Measurements from ENCODE around the gene RMND1.

RMND1 gene

DNA sequence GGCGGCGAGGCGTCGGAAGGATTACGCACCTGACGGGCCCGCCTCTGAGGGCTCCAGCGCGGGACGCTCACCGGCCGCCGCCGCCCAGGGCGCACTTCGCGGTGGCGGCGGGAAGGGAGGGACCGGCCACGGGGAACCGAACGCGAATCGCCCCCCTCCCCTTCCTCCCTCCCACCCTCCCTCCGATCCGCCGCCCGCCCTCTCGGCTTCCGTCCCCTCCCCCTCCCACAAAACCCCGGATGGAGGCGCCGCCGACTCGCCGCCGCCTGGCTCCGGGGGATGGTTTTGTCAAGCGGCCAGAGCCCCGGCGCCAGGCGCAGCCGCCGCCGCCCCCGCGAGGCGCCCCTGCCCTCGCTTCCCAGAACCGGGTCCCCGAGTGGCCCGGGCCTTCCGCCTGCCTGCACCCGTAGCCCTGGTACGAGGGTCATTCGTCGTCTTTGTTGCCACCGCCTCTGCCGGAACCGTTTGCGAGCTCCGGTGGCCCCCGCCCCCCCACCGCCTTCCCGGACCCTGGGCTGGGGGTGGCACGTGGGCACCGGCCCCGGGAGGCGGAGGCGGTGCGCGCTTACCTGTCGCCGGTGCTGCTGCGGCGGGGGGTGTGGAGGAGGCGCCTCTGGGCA is 61.0 kb downstream of the RMND1 start:
- peak overlapping the region; percentile 98 for H3K14ac ChIP-seq (ENCODE audit: low read length)
- H2AK5ac ChIP-seq (ENCODE audit: low read depth, low read length): peak overlapping the region; percentile 96
- H3K4me3 ChIP-seq (ENCODE audit: low read length in 2 of 2): peak overlapping the region; percentile 61 to 99
- H3K27me3 ChIP-seq (ENCODE audit: control insufficient read depth in 3 of 3, insufficient read depth in 3 of 3, low read depth in 1 of 3, low read length in 3 of 3): no peaks in the 10 kb centered on the region
- peak overlapping the region; percentile 82 for H4K91ac ChIP-seq (ENCODE audit: low read depth, low read length, poor library complexity)
- H4K8ac ChIP-seq (ENCODE audit: low read depth, low read length): peak overlapping the region; percentile 93
- H3K9ac ChIP-seq (ENCODE audit: low read depth, low read length, poor library complexity): peak overlapping the region; percentile 99
- H3K79me1 ChIP-seq (ENCODE audit: low read depth, low read length): peaks cover 3% of the 10 kb centered on the region
- peak overlapping the region; percentile 44 for H3K4ac ChIP-seq (ENCODE audit: low read length)
- no CpG with 5 or more reads among the region's 78 CpGs for WGBS, 2 donors (ENCODE audit: extremely low coverage in 2 of 2, insufficient read length in 2 of 2, insufficient replicate concordance in 1 of 2)
- peak; percentile 77 for DNase-seq (ENCODE audit: low spot score)
- peaks cover 2 to 56% of the 10 kb centered on the region in 2 donors for H3K36me3 ChIP-seq (replicated peaks in 1 of 2; ENCODE audit: control insufficient read depth in 2 of 2, insufficient read depth in 2 of 2, low read length in 2 of 2)
- H3K9me3 ChIP-seq (replicated peaks in 1 of 2; ENCODE audit: control insufficient read depth in 2 of 2, insufficient read depth in 1 of 2, low read depth in 1 of 2, low read length in 2 of 2): no peaks in the 10 kb centered on the region
- peak overlapping the region; percentile 52 for H2BK12ac ChIP-seq (ENCODE audit: low read length)
- H3K18ac ChIP-seq (ENCODE audit: low read length): peak overlapping the region; percentile 99
- H3K4me2 ChIP-seq (ENCODE audit: insufficient read depth, low read length, poor library complexity, severe bottlenecking): peak overlapping the region; percentile 39
- H2BK5ac ChIP-seq (ENCODE audit: low read length): peak overlapping the region; percentile 99
- peak overlapping the region; percentile 22 for H2BK15ac ChIP-seq (ENCODE audit: low read length)
- peak overlapping the region; percentile 77 for H2AFZ ChIP-seq (ENCODE audit: low read length)
- peaks cover 6 to 17% of the 10 kb centered on the region in 2 donors for H3K4me1 ChIP-seq (ENCODE audit: control insufficient read depth in 2 of 2, insufficient read depth in 1 of 2, low read depth in 1 of 2, low read length in 2 of 2)
- H3K23ac ChIP-seq (ENCODE audit: low read depth, low read length, poor library complexity): peak overlapping the region; percentile 99
- H2BK120ac ChIP-seq (ENCODE audit: low read depth, low read length): no peak overlapping the region
- peak overlapping the region; percentile 100 for H3K27ac ChIP-seq (replicated peaks; ENCODE audit: low read length)

DNA sequence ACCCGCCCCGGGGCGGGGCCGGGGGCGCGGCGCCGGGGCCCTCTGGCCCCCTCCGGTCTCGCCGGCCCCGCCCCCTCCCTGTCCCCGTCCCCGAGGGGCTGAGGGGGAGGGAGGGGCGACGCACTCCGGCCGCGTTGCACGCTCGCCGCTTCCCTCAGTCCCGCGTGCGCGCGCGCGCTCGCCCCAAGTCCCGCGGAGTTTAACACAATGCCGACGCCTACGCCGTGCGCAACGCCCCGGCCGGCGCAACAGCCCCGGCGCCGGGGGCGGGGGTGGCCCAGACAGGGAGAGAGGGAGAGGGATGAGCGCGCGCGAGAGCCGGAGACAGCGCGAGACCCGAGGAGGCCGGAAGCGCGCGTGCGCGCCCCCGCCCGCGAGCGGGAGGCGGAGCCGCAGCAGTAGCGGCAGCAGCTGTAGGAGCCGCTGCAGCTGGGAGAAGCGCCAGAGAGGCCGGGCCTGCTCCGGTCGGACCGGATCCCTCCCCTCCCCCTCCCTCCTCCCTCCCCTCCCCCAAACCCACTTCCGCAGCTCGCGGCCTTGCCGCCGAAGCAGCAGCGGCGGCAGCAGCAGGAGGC is 61.6 kb downstream of the RMND1 start:
- Histone ChIP-seq H2AK5ac (ENCODE audit: low read depth, low read length) (peak overlapping the region; percentile 96), H3K4me2 (ENCODE audit: insufficient read depth, low read length, poor library complexity, severe bottlenecking) (peak overlapping the region; percentile 37)

DNA sequence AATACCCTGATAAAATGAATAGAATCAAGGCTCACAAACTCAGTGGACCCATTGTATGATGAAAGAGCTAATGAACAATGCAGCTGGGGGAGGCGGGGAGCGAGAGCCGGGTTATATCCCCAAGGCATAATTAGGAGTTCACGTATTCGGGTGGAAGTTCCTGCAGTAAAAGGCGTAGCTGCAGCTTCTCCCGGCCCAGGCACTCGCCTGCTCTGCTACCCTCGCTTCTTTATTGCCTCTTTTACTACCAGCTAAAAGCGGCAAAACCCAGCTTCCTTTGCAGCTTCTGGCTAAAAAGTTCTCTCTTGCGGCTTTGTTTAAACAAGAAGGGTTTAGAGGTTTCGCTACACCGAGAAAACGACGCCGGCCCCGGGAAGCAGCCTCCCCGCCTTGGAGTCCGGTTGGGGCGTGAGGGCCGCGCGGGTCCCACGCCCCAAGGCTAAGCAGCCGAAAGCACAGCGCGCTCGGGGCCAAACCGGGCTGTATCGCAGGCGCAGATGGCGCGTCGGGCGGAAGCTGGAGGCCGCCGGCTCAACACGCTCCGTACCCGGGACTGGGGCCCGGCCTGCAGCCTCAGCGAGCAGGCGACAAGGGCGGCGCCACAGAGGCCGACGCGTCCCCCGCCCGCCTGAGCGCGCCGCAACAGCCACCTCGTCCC is 62.2 kb downstream of the RMND1 start:
- peak overlapping the region; percentile 98 for H3K9ac ChIP-seq (ENCODE audit: low read depth, low read length, poor library complexity)
- peak overlapping the region; percentile 61 to 86 for H3K4me3 ChIP-seq (ENCODE audit: low read length in 2 of 2)
- H2AK5ac ChIP-seq (ENCODE audit: low read depth, low read length): no peak overlapping the region
- H2BK120ac ChIP-seq (ENCODE audit: low read depth, low read length): no peak overlapping the region
- peaks cover 4 to 17% of the 10 kb centered on the region in 2 donors for H3K4me1 ChIP-seq (ENCODE audit: control insufficient read depth in 2 of 2, insufficient read depth in 1 of 2, low read depth in 1 of 2, low read length in 2 of 2)
- H2BK12ac ChIP-seq (ENCODE audit: low read length): peak overlapping the region; percentile 87
- DNase-seq (ENCODE audit: low spot score): no peak
- peaks cover 0 to 47% of the 10 kb centered on the region in 2 donors for H3K36me3 ChIP-seq (replicated peaks in 1 of 2; ENCODE audit: control insufficient read depth in 2 of 2, insufficient read depth in 2 of 2, low read length in 2 of 2)
- no peaks in the 10 kb centered on the region for H3K9me3 ChIP-seq (replicated peaks in 1 of 2; ENCODE audit: control insufficient read depth in 2 of 2, insufficient read depth in 1 of 2, low read depth in 1 of 2, low read length in 2 of 2)
- H3K18ac ChIP-seq (ENCODE audit: low read length): peak overlapping the region; percentile 100
- peak overlapping the region; percentile 98 for H3K14ac ChIP-seq (ENCODE audit: low read length)
- peak overlapping the region; percentile 99 for H3K23ac ChIP-seq (ENCODE audit: low read depth, low read length, poor library complexity)
- H3K4ac ChIP-seq (ENCODE audit: low read length): peak overlapping the region; percentile 96
- H3K27ac ChIP-seq (replicated peaks; ENCODE audit: low read length): peak overlapping the region; percentile 100
- H4K91ac ChIP-seq (ENCODE audit: low read depth, low read length, poor library complexity): peak overlapping the region; percentile 89
- peaks cover 2% of the 10 kb centered on the region for H3K79me1 ChIP-seq (ENCODE audit: low read depth, low read length)
- H3K4me2 ChIP-seq (ENCODE audit: insufficient read depth, low read length, poor library complexity, severe bottlenecking): peak overlapping the region; percentile 76
- peak overlapping the region; percentile 99 for H2BK5ac ChIP-seq (ENCODE audit: low read length)
- H2AFZ ChIP-seq (ENCODE audit: low read length): peak overlapping the region; percentile 91
- H2BK15ac ChIP-seq (ENCODE audit: low read length): peak overlapping the region; percentile 19
- WGBS, 2 donors (ENCODE audit: extremely low coverage in 2 of 2, insufficient read length in 2 of 2, insufficient replicate concordance in 1 of 2): no CpG with 5 or more reads among the region's 54 CpGs
- H4K8ac ChIP-seq (ENCODE audit: low read depth, low read length): no peak overlapping the region
- H3K27me3 ChIP-seq (ENCODE audit: control insufficient read depth in 3 of 3, insufficient read depth in 3 of 3, low read depth in 1 of 3, low read length in 3 of 3): no peaks in the 10 kb centered on the region

More for the DNA sequence above, 61.6 kb downstream of the RMND1 start:
- peak overlapping the region; percentile 100 for H3K27ac ChIP-seq (replicated peaks; ENCODE audit: low read length)
- no peaks in the 10 kb centered on the region for H3K9me3 ChIP-seq (replicated peaks in 1 of 2; ENCODE audit: control insufficient read depth in 2 of 2, insufficient read depth in 1 of 2, low read depth in 1 of 2, low read length in 2 of 2)
- H3K23ac ChIP-seq (ENCODE audit: low read depth, low read length, poor library complexity): peak overlapping the region; percentile 99
- peaks cover 4 to 17% of the 10 kb centered on the region in 2 donors for H3K4me1 ChIP-seq (ENCODE audit: control insufficient read depth in 2 of 2, insufficient read depth in 1 of 2, low read depth in 1 of 2, low read length in 2 of 2)
- peak; percentile 99 for DNase-seq (ENCODE audit: low spot score)
- H3K9ac ChIP-seq (ENCODE audit: low read depth, low read length, poor library complexity): peak overlapping the region; percentile 99
- H4K91ac ChIP-seq (ENCODE audit: low read depth, low read length, poor library complexity): no peak overlapping the region
- no peaks in the 10 kb centered on the region for H3K27me3 ChIP-seq (ENCODE audit: control insufficient read depth in 3 of 3, insufficient read depth in 3 of 3, low read depth in 1 of 3, low read length in 3 of 3)
- H3K79me1 ChIP-seq (ENCODE audit: low read depth, low read length): peaks cover 2% of the 10 kb centered on the region
- H3K14ac ChIP-seq (ENCODE audit: low read length): no peak overlapping the region
- H3K4ac ChIP-seq (ENCODE audit: low read length): no peak overlapping the region
- no CpG with 5 or more reads among the region's 79 CpGs for WGBS, 2 donors (ENCODE audit: extremely low coverage in 2 of 2, insufficient read length in 2 of 2, insufficient replicate concordance in 1 of 2)
- no peak overlapping the region for H2BK15ac ChIP-seq (ENCODE audit: low read length)
- peak overlapping the region; percentile 99 for H2BK5ac ChIP-seq (ENCODE audit: low read length)
- peak overlapping the region; percentile 61 to 99 for H3K4me3 ChIP-seq (ENCODE audit: low read length in 2 of 2)
- peak overlapping the region; percentile 91 for H2AFZ ChIP-seq (ENCODE audit: low read length)
- peak overlapping the region; percentile 99 for H3K18ac ChIP-seq (ENCODE audit: low read length)
- peak overlapping the region; percentile 46 for H2BK12ac ChIP-seq (ENCODE audit: low read length)
- H4K8ac ChIP-seq (ENCODE audit: low read depth, low read length): peak overlapping the region; percentile 93
- H3K36me3 ChIP-seq (replicated peaks in 1 of 2; ENCODE audit: control insufficient read depth in 2 of 2, insufficient read depth in 2 of 2, low read length in 2 of 2): peaks cover under 1 to 53% of the 10 kb centered on the region in 2 donors
- no peak overlapping the region for H2BK120ac ChIP-seq (ENCODE audit: low read depth, low read length)
